Nephron (organoid): Measurements from ENCODE around the gene EPN1.

Source experiments
- H3K27ac Mint-ChIP-seq, 3 experiments: 2 replicates each; pipeline ENCODE4 v1.8.0; 2020; ENCODE audit warnings: mixed read lengths in 3 of 3, mild to moderate bottlenecking in 2 of 3, moderate library complexity in 1 of 3
- H3K27me3 Mint-ChIP-seq: 2 replicates; pipeline ENCODE4 v1.8.0; 2021; ENCODE audit warnings: low read depth, mild to moderate bottlenecking, moderate library complexity, mixed read lengths
- H3K36me3 Mint-ChIP-seq: 2 replicates; pipeline ENCODE4 v1.8.0; 2020; ENCODE audit warnings: low read depth, mixed read lengths
- H3K4me1 Mint-ChIP-seq: 2 replicates; pipeline ENCODE4 v1.8.0; 2020; ENCODE audit warnings: mixed read lengths
- H3K4me3 Mint-ChIP-seq, 3 experiments: 2 replicates each; pipeline ENCODE4 v1.8.0; 2020; ENCODE audit warnings: mild to moderate bottlenecking in 3 of 3, mixed read lengths in 3 of 3, moderate library complexity in 2 of 3
- H3K9me3 Mint-ChIP-seq: 2 replicates; pipeline ENCODE4 v1.8.0; 2020; ENCODE audit warnings: mixed read lengths
- CTCF ChIP-seq, 3 experiments: fragments of 200-600 bp; sonication (generic); IDR thresholded peaks; one replicate each; pipeline ENCODE4 v1.5.0; 2021; ENCODE audit warnings: antibody characterized with exemption in 3 of 3; ENCODE audit not compliant: unreplicated experiment in 3 of 3

EPN1 gene

GRCh38 chr19:55676383-55676782 lies 1.4 kb downstream of the EPN1 start:
- peaks cover 52% of the 10 kb centered on the region for H3K36me3 Mint-ChIP-seq
- TF ChIP-seq CTCF (IDR thresholded peaks at IDR 0.05; ENCODE audit: unreplicated experiment in 3 of 3), result no peak
- peak overlapping the region; percentile 95 to 98 (median 97) for H3K4me3 Mint-ChIP-seq
- peak overlapping the region; percentile 42 to 94 (median 89) for H3K27ac Mint-ChIP-seq
- H3K9me3 Mint-ChIP-seq, result no peaks in the 10 kb centered on the region
- H3K27me3 Mint-ChIP-seq, result no peaks in the 10 kb centered on the region
- H3K4me1 Mint-ChIP-seq, result peaks cover 42% of the 10 kb centered on the region

GRCh38 chr19:55676889-55677505 lies 2.0 kb downstream of the EPN1 start:
- Mint-ChIP-seq H3K27ac (peak overlapping the region; percentile 42 to 94 (median 89)), H3K9me3 (no peaks in the 10 kb centered on the region), H3K4me1 (peaks cover 39% of the 10 kb centered on the region), H3K27me3 (no peaks in the 10 kb centered on the region), H3K36me3 (peaks cover 49% of the 10 kb centered on the region), H3K4me3 (peak overlapping the region; percentile 95 to 98 (median 97))
- no peak for TF ChIP-seq CTCF (IDR thresholded peaks at IDR 0.05; ENCODE audit: unreplicated experiment in 3 of 3)

GRCh38 chr19:55677572-55678028 lies 2.6 kb downstream of the EPN1 start:
- Mint-ChIP-seq H3K4me3 (peak overlapping the region; percentile 95 to 98 (median 97)), H3K36me3 (peaks cover 45% of the 10 kb centered on the region), H3K27me3 (no peaks in the 10 kb centered on the region), H3K27ac (peak overlapping the region; percentile 16 to 94 (median 17)), H3K9me3 (no peaks in the 10 kb centered on the region), H3K4me1 (peaks cover 39% of the 10 kb centered on the region)
- no peak for TF ChIP-seq CTCF (IDR thresholded peaks at IDR 0.05; ENCODE audit: unreplicated experiment in 3 of 3)

GRCh38 chr19:55678121-55678671 lies 3.2 kb downstream of the EPN1 start:
- Mint-ChIP-seq H3K27me3 (no peaks in the 10 kb centered on the region), H3K27ac (peak overlapping the region in 2 of 3 experiments; percentile 17 to 94), H3K36me3 (peaks cover 44% of the 10 kb centered on the region), H3K9me3 (no peaks in the 10 kb centered on the region), H3K4me1 (peaks cover 39% of the 10 kb centered on the region), H3K4me3 (peak overlapping the region; percentile 26 to 98 (median 95))
- no peak for TF ChIP-seq CTCF (IDR thresholded peaks at IDR 0.05; ENCODE audit: unreplicated experiment in 3 of 3)

- no peaks in the 10 kb centered on the region for H3K9me3 Mint-ChIP-seq
- TF ChIP-seq CTCF (IDR thresholded peaks at IDR 0.05; ENCODE audit: unreplicated experiment in 3 of 3), result no peak
- H3K4me1 Mint-ChIP-seq, result peaks cover 35% of the 10 kb centered on the region
- H3K36me3 Mint-ChIP-seq, result peaks cover 41% of the 10 kb centered on the region
- peak overlapping the region in 1 of 3 experiments; percentile 28 for H3K4me3 Mint-ChIP-seq
- H3K27me3 Mint-ChIP-seq, result no peaks in the 10 kb centered on the region
- H3K27ac Mint-ChIP-seq, result peak overlapping the region in 1 of 3 experiments; percentile 77
Measured at GRCh38 chr19:55679343-55680257, 4.6 kb downstream of the EPN1 start.
